Ishikawa (cell line): ENCODE measurements around the gene KIF9.

Experiments used
- CEBPB ChIP-seq: IDR thresholded peaks from 2 replicates; pipeline ENCODE4 v1.6.1; 2012
- CREB1 ChIP-seq: IDR thresholded peaks from 2 replicates; pipeline ENCODE4 v1.6.1; 2012; ENCODE audit warnings: low read depth
- EGR1 ChIP-seq: IDR thresholded peaks from 2 replicates; pipeline ENCODE4 v1.6.1; 2012
- EP300 ChIP-seq: IDR thresholded peaks from 2 replicates; pipeline ENCODE4 v1.6.1; 2012; ENCODE audit warnings: borderline replicate concordance
- FOXM1 ChIP-seq: IDR thresholded peaks from 2 replicates; pipeline ENCODE4 v1.6.1; 2012; ENCODE audit warnings: low read depth, borderline replicate concordance
- RAD21 ChIP-seq: IDR thresholded peaks from 2 replicates; pipeline ENCODE4 v1.6.1; 2012; ENCODE audit warnings: low read depth
- TAF1 ChIP-seq: IDR thresholded peaks from 2 replicates; pipeline ENCODE4 v1.6.1; 2012; ENCODE audit warnings: low read depth, mild to moderate bottlenecking
- TCF12 ChIP-seq: IDR thresholded peaks from 2 replicates; pipeline ENCODE4 v1.6.1; 2012; ENCODE audit warnings: low read depth
- TEAD4 ChIP-seq: IDR thresholded peaks from 2 replicates; pipeline ENCODE4 v1.6.1; 2012
- YY1 ChIP-seq: IDR thresholded peaks from 2 replicates; pipeline ENCODE4 v1.6.1; 2012; ENCODE audit warnings: low read depth
- ZBTB7A ChIP-seq: IDR thresholded peaks from 2 replicates; pipeline ENCODE4 v1.6.1; 2012; ENCODE audit warnings: low read depth
- TF ChIP-seq, protein P1 (sequence below): IDR thresholded peaks from 2 replicates; pipeline ENCODE4 v1.6.1; 2012
- TF ChIP-seq, protein P2 (sequence below): IDR thresholded peaks from 2 replicates; pipeline ENCODE4 v1.6.1; 2012
- TF ChIP-seq, protein P3 (sequence below): IDR thresholded peaks from 2 replicates; pipeline ENCODE4 v1.6.1; 2012; ENCODE audit warnings: low read depth, mild to moderate bottlenecking

DNA sequence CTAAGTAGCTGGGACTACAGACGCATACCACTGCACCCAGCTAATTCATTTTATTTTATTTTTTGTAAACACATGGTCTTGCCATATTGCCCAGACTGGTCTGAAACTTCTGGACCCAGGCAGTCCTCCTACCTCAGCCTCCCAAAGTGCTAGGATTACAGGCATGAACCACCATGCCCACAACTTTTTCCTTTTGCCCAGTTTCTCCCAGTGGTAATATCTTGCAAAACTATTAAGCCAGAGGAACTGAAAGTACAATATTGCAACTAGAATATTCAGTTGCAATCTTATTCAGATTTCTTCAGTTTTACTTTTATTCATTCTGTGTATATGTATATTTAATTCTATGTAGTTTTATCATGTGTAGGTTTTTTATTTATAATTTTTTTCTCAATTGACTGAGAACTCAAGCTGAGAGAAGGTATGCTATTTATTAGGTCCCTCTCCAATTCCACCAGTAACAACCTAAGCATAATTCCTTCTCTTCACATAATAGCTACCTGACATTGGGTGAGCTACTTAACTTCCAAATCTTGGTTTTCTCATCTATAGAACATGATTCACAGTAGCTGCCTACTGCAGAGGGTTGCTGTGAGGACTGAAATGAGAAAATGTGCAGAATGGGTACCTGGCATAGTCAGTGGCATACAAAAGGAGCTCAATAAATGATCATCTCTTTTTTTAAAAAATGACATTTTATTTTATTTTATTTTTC, 30.9 kb upstream of the KIF9 start:
- TF ChIP-seq RAD21 (no peak), EP300 (no peak), TEAD4 (no peak), TAF1 (no peak), FOXM1 (no peak), YY1 (no peak), CEBPB (no peak), CREB1 (no peak), EGR1 (no peak), TCF12 (no peak), ZBTB7A (no peak)
- TF ChIP-seq, protein P1, sequence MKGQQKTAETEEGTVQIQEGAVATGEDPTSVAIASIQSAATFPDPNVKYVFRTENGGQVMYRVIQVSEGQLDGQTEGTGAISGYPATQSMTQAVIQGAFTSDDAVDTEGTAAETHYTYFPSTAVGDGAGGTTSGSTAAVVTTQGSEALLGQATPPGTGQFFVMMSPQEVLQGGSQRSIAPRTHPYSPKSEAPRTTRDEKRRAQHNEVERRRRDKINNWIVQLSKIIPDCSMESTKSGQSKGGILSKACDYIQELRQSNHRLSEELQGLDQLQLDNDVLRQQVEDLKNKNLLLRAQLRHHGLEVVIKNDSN = no peak
- TF ChIP-seq, protein P2, sequence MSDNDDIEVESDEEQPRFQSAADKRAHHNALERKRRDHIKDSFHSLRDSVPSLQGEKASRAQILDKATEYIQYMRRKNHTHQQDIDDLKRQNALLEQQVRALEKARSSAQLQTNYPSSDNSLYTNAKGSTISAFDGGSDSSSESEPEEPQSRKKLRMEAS = no peak
- TF ChIP-seq, protein P3, sequence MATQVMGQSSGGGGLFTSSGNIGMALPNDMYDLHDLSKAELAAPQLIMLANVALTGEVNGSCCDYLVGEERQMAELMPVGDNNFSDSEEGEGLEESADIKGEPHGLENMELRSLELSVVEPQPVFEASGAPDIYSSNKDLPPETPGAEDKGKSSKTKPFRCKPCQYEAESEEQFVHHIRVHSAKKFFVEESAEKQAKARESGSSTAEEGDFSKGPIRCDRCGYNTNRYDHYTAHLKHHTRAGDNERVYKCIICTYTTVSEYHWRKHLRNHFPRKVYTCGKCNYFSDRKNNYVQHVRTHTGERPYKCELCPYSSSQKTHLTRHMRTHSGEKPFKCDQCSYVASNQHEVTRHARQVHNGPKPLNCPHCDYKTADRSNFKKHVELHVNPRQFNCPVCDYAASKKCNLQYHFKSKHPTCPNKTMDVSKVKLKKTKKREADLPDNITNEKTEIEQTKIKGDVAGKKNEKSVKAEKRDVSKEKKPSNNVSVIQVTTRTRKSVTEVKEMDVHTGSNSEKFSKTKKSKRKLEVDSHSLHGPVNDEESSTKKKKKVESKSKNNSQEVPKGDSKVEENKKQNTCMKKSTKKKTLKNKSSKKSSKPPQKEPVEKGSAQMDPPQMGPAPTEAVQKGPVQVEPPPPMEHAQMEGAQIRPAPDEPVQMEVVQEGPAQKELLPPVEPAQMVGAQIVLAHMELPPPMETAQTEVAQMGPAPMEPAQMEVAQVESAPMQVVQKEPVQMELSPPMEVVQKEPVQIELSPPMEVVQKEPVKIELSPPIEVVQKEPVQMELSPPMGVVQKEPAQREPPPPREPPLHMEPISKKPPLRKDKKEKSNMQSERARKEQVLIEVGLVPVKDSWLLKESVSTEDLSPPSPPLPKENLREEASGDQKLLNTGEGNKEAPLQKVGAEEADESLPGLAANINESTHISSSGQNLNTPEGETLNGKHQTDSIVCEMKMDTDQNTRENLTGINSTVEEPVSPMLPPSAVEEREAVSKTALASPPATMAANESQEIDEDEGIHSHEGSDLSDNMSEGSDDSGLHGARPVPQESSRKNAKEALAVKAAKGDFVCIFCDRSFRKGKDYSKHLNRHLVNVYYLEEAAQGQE = no peak
